ENCODE results near the gene GRM7.

GRCh38 chr3:7285505-7285904, 424.6 kb downstream of the GRM7 start:
- no peak for TF ChIP-seq CTCF (IDR thresholded peaks at IDR 0.05; ENCODE audit: low read depth, low read length, missing input control)
- TF ChIP-seq RAD21 (IDR thresholded peaks at IDR 0.05), result peak; percentile 57 to 70
- no peak for TF ChIP-seq RXRA (IDR thresholded peaks at IDR 0.05)
- TF ChIP-seq JUND (IDR thresholded peaks at IDR 0.05), result no peak
- no peak for TF ChIP-seq TAF1 (conservative IDR thresholded peaks at IDR 0.05)
- no peak for TF ChIP-seq REST (IDR thresholded peaks at IDR 0.05)
- TF ChIP-seq MAX (IDR thresholded peaks at IDR 0.05), result no peak
- no peak for TF ChIP-seq SP1 (IDR thresholded peaks at IDR 0.05)
- TF ChIP-seq YY1 (IDR thresholded peaks at IDR 0.05), result no peak
- no peak for TF ChIP-seq EGR1 (IDR thresholded peaks at IDR 0.05; ENCODE audit: low read depth in 2 of 2)

Data from liver (tissue), 3 donors.